Measurements from ENCODE around the gene LYST.
"Not testable (repeated sequence)": the region's sequence is repeated elsewhere in the genome, so short reads cannot be mapped to it uniquely, and the experiment has no call there.

The LYST gene

GRCh38 chr1:235866205-235866912 is at the start of gene LYST:
Gene LYST (minus strand): TSS chr1:235866906. CDS start chr1:235830417, 36,489 bp downstream.
- peak; percentile 55 for DNase-seq

- not testable (repeated sequence) for DNase-seq
Observed at GRCh38 chr1:235915489-235915888, 48.8 kb upstream of the LYST start.

GRCh38 chr1:235913311-235913710 is 46.6 kb upstream of the LYST start:
- DNase-seq = no peak

- DNase-seq = no peak
Observed at GRCh38 chr1:235911876-235912275, 45.2 kb upstream of the LYST start.

GRCh38 chr1:235911300-235911662 is 44.6 kb upstream of the LYST start:
- no peak for DNase-seq

GRCh38 chr1:235910357-235911299 is 43.9 kb upstream of the LYST start:
- no peak for DNase-seq

- no peak for DNase-seq
Observed at GRCh38 chr1:235908742-235909520, 42.2 kb upstream of the LYST start.

GRCh38 chr1:235907897-235908240 is 41.2 kb upstream of the LYST start:
- no peak for DNase-seq

- no peak for DNase-seq
Observed at GRCh38 chr1:235907187-235907896, 40.6 kb upstream of the LYST start.

- DNase-seq = no peak
Observed at GRCh38 chr1:235906436-235906835, 39.7 kb upstream of the LYST start.

GRCh38 chr1:235903809-235904208 is 37.1 kb upstream of the LYST start:
- DNase-seq = not testable (repeated sequence)

- no peak for DNase-seq
Observed at GRCh38 chr1:235902677-235903542, 36.2 kb upstream of the LYST start.

GRCh38 chr1:235901461-235901860 is 34.8 kb upstream of the LYST start:
- no peak for DNase-seq

- DNase-seq = no peak
Observed at GRCh38 chr1:235898126-235898525, 31.4 kb upstream of the LYST start.

GRCh38 chr1:235893840-235894239 is 27.1 kb upstream of the LYST start:
- DNase-seq = no peak

GRCh38 chr1:235892734-235893413 is 26.2 kb upstream of the LYST start:
- no peak for DNase-seq

GRCh38 chr1:235892202-235892601 is 25.5 kb upstream of the LYST start:
- DNase-seq = no peak

- no peak for DNase-seq
Observed at GRCh38 chr1:235888119-235888643, 21.5 kb upstream of the LYST start.

- DNase-seq = no peak
Observed at GRCh38 chr1:235887676-235888075, 21.0 kb upstream of the LYST start.

- no peak for DNase-seq
Observed at GRCh38 chr1:235885655-235886262, 19.1 kb upstream of the LYST start.

Data from COR-L47 (cell line).